ENCODE results near the gene LSM10. TPM values are rescaled to one million over a fixed set of nuclear protein-coding genes. Genes with fewer than 3 reads are reported as not detected.

Gene LSM10
- polyA plus RNA-seq, 4 donors, result 22.0 to 28.0 (median 26.1) TPM

- DNase-seq (ENCODE audit: low read depth in 4 of 4, low spot score in 3 of 4), result peak; percentile 94 to 97 (median 97)
Measured at GRCh38 chr1:36385410-36386264, 12.1 kb downstream of the LSM10 start, which contains the start of gene STK40. STK40 (minus strand) TSS chr1:36385924; CDS start chr1:36361332, 24,592 bp downstream.

- no peak for DNase-seq (ENCODE audit: low read depth in 4 of 4, low spot score in 3 of 4)
Measured at GRCh38 chr1:36384542-36385409, 12.9 kb downstream of the LSM10 start.

GRCh38 chr1:36383240-36383639 is 14.5 kb downstream of the LSM10 start:
- no peak for DNase-seq (ENCODE audit: low read depth in 4 of 4, low spot score in 3 of 4)

- DNase-seq (ENCODE audit: low read depth in 4 of 4, low spot score in 3 of 4), result no peak
Measured at GRCh38 chr1:36382669-36383068, 15.0 kb downstream of the LSM10 start.

- no peak for DNase-seq (ENCODE audit: low read depth in 4 of 4, low spot score in 3 of 4)
Measured at GRCh38 chr1:36382231-36382630, 15.5 kb downstream of the LSM10 start.

GRCh38 chr1:36381405-36381804 is 16.3 kb downstream of the LSM10 start:
- no peak for DNase-seq (ENCODE audit: low read depth in 4 of 4, low spot score in 3 of 4)

GRCh38 chr1:36380782-36381181 is 16.9 kb downstream of the LSM10 start:
- DNase-seq (ENCODE audit: low read depth in 4 of 4, low spot score in 3 of 4), result no peak

- DNase-seq (ENCODE audit: low read depth in 4 of 4, low spot score in 3 of 4), result no peak
Measured at GRCh38 chr1:36380143-36380619, 17.5 kb downstream of the LSM10 start.

- DNase-seq (ENCODE audit: low read depth in 4 of 4, low spot score in 3 of 4), result no peak
Measured at GRCh38 chr1:36377791-36378492, 19.8 kb downstream of the LSM10 start.

- DNase-seq (ENCODE audit: low read depth in 4 of 4, low spot score in 3 of 4), result no peak
Measured at GRCh38 chr1:36372617-36373016, 25.1 kb downstream of the LSM10 start.

- DNase-seq (ENCODE audit: low read depth in 4 of 4, low spot score in 3 of 4), result no peak
Measured at GRCh38 chr1:36369061-36369861, 28.4 kb downstream of the LSM10 start.

GRCh38 chr1:36367798-36368197 is 29.9 kb downstream of the LSM10 start:
- no peak for DNase-seq (ENCODE audit: low read depth in 4 of 4, low spot score in 3 of 4)

- no peak for DNase-seq (ENCODE audit: low read depth in 4 of 4, low spot score in 3 of 4)
Measured at GRCh38 chr1:36367066-36367465, 30.6 kb downstream of the LSM10 start.

GRCh38 chr1:36366091-36366661 is 31.5 kb downstream of the LSM10 start:
- no peak for DNase-seq (ENCODE audit: low read depth in 4 of 4, low spot score in 3 of 4)

GRCh38 chr1:36365381-36365780 is 32.3 kb downstream of the LSM10 start:
- no peak for DNase-seq (ENCODE audit: low read depth in 4 of 4, low spot score in 3 of 4)

GRCh38 chr1:36359911-36360550 is 37.7 kb downstream of the LSM10 start:
- no peak for DNase-seq (ENCODE audit: low read depth in 4 of 4, low spot score in 3 of 4)

- DNase-seq (ENCODE audit: low read depth in 4 of 4, low spot score in 3 of 4), result no peak
Measured at GRCh38 chr1:36359383-36359782, 38.3 kb downstream of the LSM10 start.

GRCh38 chr1:36358514-36359084 is 39.1 kb downstream of the LSM10 start:
- no peak for DNase-seq (ENCODE audit: low read depth in 4 of 4, low spot score in 3 of 4)

- no peak for DNase-seq (ENCODE audit: low read depth in 4 of 4, low spot score in 3 of 4)
Measured at GRCh38 chr1:36355811-36356210, 41.9 kb downstream of the LSM10 start.

All from left renal pelvis (tissue), 4 donors.